ENCODE measurements around the gene PLCD3.
"Not testable (repeated sequence)": the region's sequence is repeated elsewhere in the genome, so short reads cannot be mapped to it uniquely, and the experiment has no call there.

Gene PLCD3

GRCh38 chr17:45127548-45128300 lies 4.6 kb downstream of the PLCD3 start:
- no peak for DNase-seq (ENCODE audit: extremely low read depth, low read depth)
- TF ChIP-seq, protein P1, sequence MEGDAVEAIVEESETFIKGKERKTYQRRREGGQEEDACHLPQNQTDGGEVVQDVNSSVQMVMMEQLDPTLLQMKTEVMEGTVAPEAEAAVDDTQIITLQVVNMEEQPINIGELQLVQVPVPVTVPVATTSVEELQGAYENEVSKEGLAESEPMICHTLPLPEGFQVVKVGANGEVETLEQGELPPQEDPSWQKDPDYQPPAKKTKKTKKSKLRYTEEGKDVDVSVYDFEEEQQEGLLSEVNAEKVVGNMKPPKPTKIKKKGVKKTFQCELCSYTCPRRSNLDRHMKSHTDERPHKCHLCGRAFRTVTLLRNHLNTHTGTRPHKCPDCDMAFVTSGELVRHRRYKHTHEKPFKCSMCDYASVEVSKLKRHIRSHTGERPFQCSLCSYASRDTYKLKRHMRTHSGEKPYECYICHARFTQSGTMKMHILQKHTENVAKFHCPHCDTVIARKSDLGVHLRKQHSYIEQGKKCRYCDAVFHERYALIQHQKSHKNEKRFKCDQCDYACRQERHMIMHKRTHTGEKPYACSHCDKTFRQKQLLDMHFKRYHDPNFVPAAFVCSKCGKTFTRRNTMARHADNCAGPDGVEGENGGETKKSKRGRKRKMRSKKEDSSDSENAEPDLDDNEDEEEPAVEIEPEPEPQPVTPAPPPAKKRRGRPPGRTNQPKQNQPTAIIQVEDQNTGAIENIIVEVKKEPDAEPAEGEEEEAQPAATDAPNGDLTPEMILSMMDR (IDR thresholded peaks at IDR 0.05; ENCODE audit: low read depth, low read length): no peak

- TF ChIP-seq, protein P1 (IDR thresholded peaks at IDR 0.05; ENCODE audit: low read depth, low read length): no peak
- no peak for DNase-seq (ENCODE audit: extremely low read depth, low read depth)
Observed at GRCh38 chr17:45127207-45127547, 5.1 kb downstream of the PLCD3 start.

DNA sequence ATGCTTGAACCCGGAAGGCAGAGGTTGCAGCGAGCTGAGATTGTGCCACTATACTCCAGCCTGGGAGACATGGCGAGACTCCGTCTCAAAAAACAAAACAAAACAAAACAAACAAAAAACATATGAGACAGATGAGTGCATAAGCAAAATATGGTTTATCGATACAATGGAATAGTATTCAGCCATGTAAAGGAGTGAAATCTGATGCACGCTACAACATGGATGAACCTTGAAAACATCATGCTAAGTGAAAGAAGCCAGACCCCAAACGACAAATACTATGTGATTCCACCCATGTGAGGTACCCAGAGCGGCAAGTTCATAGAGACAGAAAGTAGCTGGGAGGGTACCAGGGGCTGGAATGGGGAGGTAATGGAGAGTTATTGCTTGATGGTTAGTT lies 6.8 kb downstream of the PLCD3 start:
- TF ChIP-seq, protein P1 (IDR thresholded peaks at IDR 0.05; ENCODE audit: low read depth, low read length): no peak
- DNase-seq (ENCODE audit: extremely low read depth, low read depth): no peak

- DNase-seq (ENCODE audit: extremely low read depth, low read depth): not testable (repeated sequence)
Observed at GRCh38 chr17:45124797-45125122, 7.6 kb downstream of the PLCD3 start.

- DNase-seq (ENCODE audit: extremely low read depth, low read depth): no peak
- TF ChIP-seq, protein P1 (IDR thresholded peaks at IDR 0.05; ENCODE audit: low read depth, low read length): no peak
Observed at GRCh38 chr17:45123930-45124796, 8.2 kb downstream of the PLCD3 start.

- DNase-seq (ENCODE audit: extremely low read depth, low read depth): no peak
- TF ChIP-seq, protein P1 (IDR thresholded peaks at IDR 0.05; ENCODE audit: low read depth, low read length): no peak
Observed at GRCh38 chr17:45123076-45123770, 9.1 kb downstream of the PLCD3 start.

DNA sequence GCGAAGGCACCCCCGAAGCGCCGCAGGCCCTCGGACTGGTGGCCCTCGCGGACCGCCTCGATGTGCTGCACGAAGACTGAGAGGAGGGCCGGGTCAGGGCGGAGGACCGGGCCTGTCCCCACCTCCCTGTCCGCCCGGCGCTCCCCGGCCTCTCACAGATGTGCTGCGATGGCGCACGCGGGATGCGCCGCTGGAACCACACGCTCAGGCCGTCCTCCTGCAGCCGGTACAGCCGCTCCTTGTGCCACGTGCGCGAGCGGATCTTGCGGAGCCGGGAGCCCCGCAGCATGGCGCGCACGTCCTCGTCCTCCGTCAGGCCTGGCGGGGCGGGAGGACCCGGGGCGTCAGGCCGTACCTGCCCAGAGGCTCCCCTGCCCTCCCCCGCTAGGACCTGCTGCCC lies 11.3 kb downstream of the PLCD3 start:
- no peak for DNase-seq (ENCODE audit: extremely low read depth, low read depth)
- TF ChIP-seq, protein P1 (IDR thresholded peaks at IDR 0.05; ENCODE audit: low read depth, low read length): no peak

Measured in AG09319 (cell line).